Keratinocyte (primary cell): ENCODE results near the gene MCUR1. TPM values are rescaled to one million over a fixed set of nuclear protein-coding genes. Genes with fewer than 3 reads are reported as not detected.
A peak's percentile ranks its signal among the peaks of the same experiment; 100 is the strongest.

Experiments used
- DNase-seq: peaks from one replicate; pipeline ENCODE4 v3.0.0-alpha.2; 2011; ENCODE audit warnings: low read depth, missing footprints, low spot score
- FAIRE-seq: peaks from 2 replicates; lab custom pipeline; 2011; peaks lifted over from hg19 to GRCh38; lab: Jason Lieb, UNC
- H2AFZ ChIP-seq: 2 replicates; pipeline ENCODE4 v1.6.0; 2012; ENCODE audit warnings: low read length, control low read depth, inconsistent platforms; ENCODE audit not compliant: control insufficient read depth
- H3K27ac ChIP-seq: 2 replicates; pipeline ENCODE4 v1.5.1; 2011; ENCODE audit warnings: low read length; ENCODE audit not compliant: control insufficient read depth, insufficient read depth
- H3K27me3 ChIP-seq: 3 replicates; pipeline ENCODE4 v1.6.0; 2011; ENCODE audit warnings: low read length; ENCODE audit not compliant: control insufficient read depth, insufficient read depth; ENCODE audit errors: extremely low read depth
- H3K36me3 ChIP-seq, 2 experiments: 2 replicates in 1 of 2; 3 replicates in 1 of 2; pipeline ENCODE4 v1.5.1; 2011; ENCODE audit warnings: low read length in 2 of 2, mild to moderate bottlenecking in 1 of 2; ENCODE audit not compliant: control insufficient read depth in 2 of 2, insufficient read depth in 2 of 2; ENCODE audit errors: extremely low read depth in 1 of 2
- H3K4me1 ChIP-seq: 3 replicates; pipeline ENCODE4 v1.5.1; 2011; ENCODE audit warnings: low read length; ENCODE audit not compliant: control insufficient read depth, insufficient read depth; ENCODE audit errors: extremely low read depth
- H3K4me2 ChIP-seq: 3 replicates; pipeline ENCODE4 v1.6.0; 2011; ENCODE audit warnings: low read depth, low read length; ENCODE audit not compliant: control insufficient read depth, insufficient read depth; ENCODE audit errors: extremely low read depth
- H3K4me3 ChIP-seq, 3 experiments: fragments of 200-600 bp in 1 of 3; sonication (generic) in 1 of 3; 2 replicates in 2 of 3; 3 replicates in 1 of 3; pipeline ENCODE4 v1.5.1; 2011 to 2016; ENCODE audit warnings: low read length in 3 of 3, mild to moderate bottlenecking in 3 of 3, control low read depth in 2 of 3, inconsistent platforms in 1 of 3, low read depth in 1 of 3, mixed read lengths in 1 of 3, mixed run types in 1 of 3, moderate library complexity in 1 of 3; ENCODE audit not compliant: control insufficient read depth in 2 of 3, insufficient read depth in 2 of 3; ENCODE audit errors: extremely low read depth in 1 of 3
- H3K79me2 ChIP-seq: 2 replicates; pipeline ENCODE4 v1.6.0; 2012; ENCODE audit warnings: low read length; ENCODE audit not compliant: control insufficient read depth, insufficient read depth
- H3K9ac ChIP-seq: 3 replicates; pipeline ENCODE4 v1.6.0; 2011; ENCODE audit warnings: low read length; ENCODE audit not compliant: control insufficient read depth, insufficient read depth; ENCODE audit errors: extremely low read depth
- H3K9me1 ChIP-seq: 3 replicates; pipeline ENCODE4 v1.6.0; 2011; ENCODE audit warnings: low read length; ENCODE audit not compliant: control insufficient read depth, insufficient read depth; ENCODE audit errors: extremely low read depth
- H3K9me3 ChIP-seq: 2 replicates; pipeline ENCODE4 v1.5.1; 2012; ENCODE audit warnings: low read depth, low read length; ENCODE audit not compliant: control insufficient read depth
- H4K20me1 ChIP-seq: 3 replicates; pipeline ENCODE4 v1.6.0; 2011; ENCODE audit warnings: low read length; ENCODE audit not compliant: control insufficient read depth, insufficient read depth; ENCODE audit errors: extremely low read depth
- CTCF ChIP-seq, 3 experiments: IDR thresholded peaks in 1 of 3; conservative IDR thresholded peaks in 1 of 3; optimal IDR thresholded peaks in 1 of 3; 2 replicates in 2 of 3; 3 replicates in 1 of 3; pipeline versions ENCODE3 to v1.5.1; 2011; ENCODE audit warnings: low read length in 3 of 3, mild to moderate bottlenecking in 3 of 3, moderate library complexity in 2 of 3, control low read depth in 1 of 3, inconsistent platforms in 1 of 3; ENCODE audit not compliant: insufficient read depth in 2 of 3; ENCODE audit errors: extremely low read depth in 1 of 3
- EZH2 ChIP-seq: IDR thresholded peaks from one replicate; pipeline ENCODE4 v1.6.1; 2012; ENCODE audit warnings: inconsistent platforms, mild to moderate bottlenecking, low read length, moderate library complexity
- dilution Hi-C: fragments of 300-500 bp; cut with MboI; formaldehyde crosslinking; loops from one replicate; pipeline ENCODE4 v1.7.0; 2020; ENCODE audit warnings: low sequenced_read_pairs; ENCODE audit not compliant: extremely low pct_ligation_motif_present
- polyA plus RNA-seq, 5 experiments: library from polyadenylated mRNA; depleted of rRNA in 3 of 5; stranded (reverse) in 3 of 5; stranded (forward) in 1 of 5; unstranded in 1 of 5; fragments of >200 nt; gene quantifications; 1 replicate in 1 of 5; 2 replicates in 3 of 5; 3 replicates in 1 of 5; pipeline versions ENCODE4 v1.2.1 to v1.2.3, GENCODE V29; 2011 to 2012; ENCODE audit warnings: missing spikeins in 2 of 5, low read depth in 1 of 5, low replicate concordance in 1 of 5

The MCUR1 gene
- polyA plus RNA-seq, 1 donor (not counting 4 experiments of a cell fraction or from before 2014, with no cell fraction given): 15.3 TPM

- Histone ChIP-seq H3K79me2 (no peaks in the 10 kb centered on the region), H3K9ac (peak overlapping the region; percentile 15), H3K4me2 (peak overlapping the region; percentile 49), H2AFZ (peak overlapping the region; percentile 65), H3K4me3 (peak overlapping the region; percentile 11 to 32 (median 23)), H3K27ac (no peak overlapping the region), H3K36me3 (no peaks in the 10 kb centered on the region), H3K9me1 (no peaks in the 10 kb centered on the region), H3K27me3 (peaks cover 6% of the 10 kb centered on the region), H3K9me3 (no peaks in the 10 kb centered on the region), H3K4me1 (no peaks in the 10 kb centered on the region), H4K20me1 (no peaks in the 10 kb centered on the region)
- TF ChIP-seq EZH2 (no peak), CTCF (optimal IDR thresholded peaks at IDR 0.05 in 1 of 3, IDR thresholded peaks at IDR 0.05 in 1 of 3, conservative IDR thresholded peaks at IDR 0.05 in 1 of 3; ENCODE audit: extremely low read depth in 1 of 3, insufficient read depth in 2 of 3, low read length in 3 of 3) (no peak)
- FAIRE-seq: no peak
- dilution Hi-C loops: no loop called here
- no peak for DNase-seq
Observed at GRCh38 chr6:13859871-13860555, 45.7 kb upstream of the MCUR1 start.

GRCh38 chr6:13854716-13855250 is 40.4 kb upstream of the MCUR1 start:
- no peak for DNase-seq
- Histone ChIP-seq H3K4me1 (no peaks in the 10 kb centered on the region), H3K79me2 (no peaks in the 10 kb centered on the region), H4K20me1 (no peaks in the 10 kb centered on the region), H3K9me3 (no peaks in the 10 kb centered on the region), H2AFZ (no peak overlapping the region), H3K27me3 (peaks cover 3% of the 10 kb centered on the region), H3K27ac (no peak overlapping the region), H3K9ac (no peak overlapping the region), H3K9me1 (no peaks in the 10 kb centered on the region), H3K4me3 (no peak overlapping the region), H3K4me2 (no peak overlapping the region), H3K36me3 (no peaks in the 10 kb centered on the region)
- TF ChIP-seq EZH2 (no peak), CTCF (optimal IDR thresholded peaks at IDR 0.05 in 1 of 3, IDR thresholded peaks at IDR 0.05 in 1 of 3, conservative IDR thresholded peaks at IDR 0.05 in 1 of 3; ENCODE audit: extremely low read depth in 1 of 3, insufficient read depth in 2 of 3, low read length in 3 of 3) (no peak)
- no peak for FAIRE-seq
- dilution Hi-C loops: no loop called here
